ENCODE data around the gene ZNF319.
"Not testable (repeated sequence)": the region's sequence is repeated elsewhere in the genome, so short reads cannot be mapped to it uniquely, and the experiment has no call there.

ZNF319 gene

GRCh38 chr16:58020628-58021521 is 20.4 kb upstream of the ZNF319 start:
- DNase-seq = peak; percentile 76

GRCh38 chr16:58019866-58020538 is 19.5 kb upstream of the ZNF319 start:
- DNase-seq = no peak

GRCh38 chr16:58018803-58019202 is 18.3 kb upstream of the ZNF319 start:
- peak; percentile 74 for DNase-seq

- DNase-seq = no peak
Observed at GRCh38 chr16:58016840-58017446, 16.5 kb upstream of the ZNF319 start.

GRCh38 chr16:58013201-58013956 is 12.9 kb upstream of the ZNF319 start:
- no peak for DNase-seq

GRCh38 chr16:58012481-58012880 is 12.0 kb upstream of the ZNF319 start:
- peak; percentile 75 for DNase-seq

- peak; percentile 93 for DNase-seq
Observed at GRCh38 chr16:58011652-58012051, 11.2 kb upstream of the ZNF319 start.

GRCh38 chr16:58010886-58011285 is 10.4 kb upstream of the ZNF319 start:
- no peak for DNase-seq

GRCh38 chr16:58009856-58010416 is 9.5 kb upstream of the ZNF319 start:
- DNase-seq = no peak

- DNase-seq = not testable (repeated sequence)
Observed at GRCh38 chr16:58004736-58005135, 4.3 kb upstream of the ZNF319 start.

GRCh38 chr16:58002936-58003335 is 2.5 kb upstream of the ZNF319 start:
- DNase-seq = no peak

GRCh38 chr16:58002416-58002800 is 1.9 kb upstream of the ZNF319 start:
- DNase-seq = no peak

- DNase-seq = no peak
Observed at GRCh38 chr16:58001781-58002415, 1.4 kb upstream of the ZNF319 start.

GRCh38 chr16:58000706-58001676 is 519 bp upstream of the ZNF319 start, which contains the start of gene USB1:
TSS of gene USB1 (plus strand) at chr16:58001407. CDS start at chr16:58001484, 77 bp downstream.
- DNase-seq = peak; percentile 95

GRCh38 chr16:57999366-57999970 is 1.0 kb downstream of the ZNF319 start:
- DNase-seq = peak; percentile 58

GRCh38 chr16:57998992-57999365 is 1.5 kb downstream of the ZNF319 start:
- no peak for DNase-seq

GRCh38 chr16:57998486-57998885 is 2.0 kb downstream of the ZNF319 start:
- peak; percentile 89 for DNase-seq

- peak; percentile 32 for DNase-seq
Observed at GRCh38 chr16:57997528-57998265, 2.8 kb downstream of the ZNF319 start.

GRCh38 chr16:57997176-57997527 is 3.3 kb downstream of the ZNF319 start:
- peak; percentile 40 for DNase-seq

All from islet precursor cell (in vitro differentiated cells).